Activated CD4-positive, alpha-beta T cell treated with anti-CD3 and anti-CD28 coated beads, Interleukin-2, amount 10 ng/mL, durations not matched to agents 7 days and 5 days (primary cell): ENCODE results near the gene MRTFA. TPM values are rescaled to one million over a fixed set of nuclear protein-coding genes. Genes with fewer than 3 reads are reported as not detected.

Source experiments
- CTCF ChIA-PET: fragments of 350-600 bp; sonication (Branson Sonifier 250); formaldehyde crosslinking; loops from one replicate; lab custom pipeline; 2021; ENCODE audit warnings: antibody characterized with exemption; lab: Charles Lee
- POLR2A ChIA-PET: fragments of 350-600 bp; sonication (Branson Sonifier 250); formaldehyde crosslinking; loops from one replicate; lab custom pipeline; 2021; ENCODE audit warnings: antibody characterized with exemption; lab: Charles Lee
- DNase-seq: peaks from one replicate; pipeline ENCODE4 v3.0.0-alpha.2; 2020
- H3K27ac Mint-ChIP-seq: one replicate; pipeline ENCODE4 v1.8.0; 2021; ENCODE audit warnings: mild to moderate bottlenecking, moderate library complexity, mixed read lengths
- H3K27me3 Mint-ChIP-seq: one replicate; pipeline ENCODE4 v1.8.0; 2021; ENCODE audit warnings: mixed read lengths
- H3K36me3 Mint-ChIP-seq: one replicate; pipeline ENCODE4 v1.8.0; 2021; ENCODE audit warnings: low read depth, mixed read lengths
- H3K4me1 Mint-ChIP-seq: one replicate; pipeline ENCODE4 v1.8.0; 2021; ENCODE audit warnings: mixed read lengths
- H3K4me3 Mint-ChIP-seq: one replicate; pipeline ENCODE4 v1.8.0; 2021; ENCODE audit warnings: mild to moderate bottlenecking, moderate library complexity, mixed read lengths
- H3K9me3 Mint-ChIP-seq: one replicate; pipeline ENCODE4 v1.8.0; 2021; ENCODE audit warnings: mixed read lengths
- total RNA-seq, 2 experiments: library from RNA; stranded (reverse); gene quantifications; one replicate each; pipeline ENCODE4 v1.2.3, GENCODE V29; 2021

The MRTFA gene
- total RNA-seq, 2 experiments from 2014 or later = 61.9 to 71.1 TPM

GRCh38 chr22:40621309-40622151 is 15.0 kb downstream of the MRTFA start:
- Mint-ChIP-seq H3K27ac (no peak overlapping the region), H3K4me1 (peaks cover 5% of the 10 kb centered on the region), H3K36me3 (peaks cover 24% of the 10 kb centered on the region), H3K9me3 (peaks cover 23% of the 10 kb centered on the region), H3K4me3 (no peak overlapping the region), H3K27me3 (no peaks in the 10 kb centered on the region)
- DNase-seq = no peak
- CTCF ChIA-PET = interaction anchor here (1.5 to 2.0 kb wide), 2 partner anchors 10 to 12 kb away, joined by 4 to 6 read pairs; no protein-coding TSS in a partner anchor
- POLR2A ChIA-PET = no interaction called here

GRCh38 chr22:40620464-40621046 is 16.0 kb downstream of the MRTFA start:
- Mint-ChIP-seq H3K27ac (no peak overlapping the region), H3K27me3 (no peaks in the 10 kb centered on the region), H3K9me3 (peaks cover 23% of the 10 kb centered on the region), H3K4me1 (peaks cover 7% of the 10 kb centered on the region), H3K4me3 (no peak overlapping the region), H3K36me3 (peaks cover 24% of the 10 kb centered on the region)
- DNase-seq = no peak
- ChIA-PET POLR2A (no interaction called here), CTCF (interaction anchor here (0.9 to 2.0 kb wide), 3 partner anchors 9 to 13 kb away, joined by 3 to 6 read pairs (median 4); no protein-coding TSS in a partner anchor)

DNA sequence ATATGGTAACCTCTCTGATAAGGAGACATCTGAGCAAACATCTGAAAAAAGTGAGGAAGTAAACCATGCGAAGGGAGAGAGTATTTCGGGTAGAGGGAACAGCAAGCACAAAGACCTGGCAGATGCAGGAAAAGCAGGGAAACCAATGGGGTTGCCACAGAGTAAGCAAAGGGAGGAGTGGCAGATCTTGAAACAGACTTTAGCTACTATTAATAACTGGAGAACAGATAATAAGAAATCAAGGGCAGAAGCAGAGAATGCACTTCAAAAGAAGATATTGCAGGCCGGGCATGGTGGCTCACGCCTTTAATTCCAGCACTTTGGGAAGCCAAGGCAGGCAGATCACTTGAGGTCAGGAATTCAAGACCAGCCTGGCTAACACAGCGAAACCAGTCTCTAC is 18.1 kb downstream of the MRTFA start:
- ChIA-PET POLR2A (no interaction called here), CTCF (no interaction called here)
- no peak for DNase-seq

GRCh38 chr22:40616578-40616977 is 19.9 kb downstream of the MRTFA start:
- DNase-seq = no peak
- POLR2A ChIA-PET = no interaction called here
- no peak overlapping the region for H3K4me3 Mint-ChIP-seq
- no peak overlapping the region for H3K27ac Mint-ChIP-seq
- peaks cover 9% of the 10 kb centered on the region for H3K4me1 Mint-ChIP-seq
- peaks cover 15% of the 10 kb centered on the region for H3K36me3 Mint-ChIP-seq
- CTCF ChIA-PET = interaction anchor here (1.0 kb wide), 1 partner anchor 10 kb away, joined by 3 read pairs; no protein-coding TSS in a partner anchor
- no peaks in the 10 kb centered on the region for H3K27me3 Mint-ChIP-seq
- H3K9me3 Mint-ChIP-seq = peaks cover 13% of the 10 kb centered on the region

More for the DNA sequence above, 18.1 kb downstream of the MRTFA start:
- H3K27ac Mint-ChIP-seq = no peak overlapping the region
- H3K4me3 Mint-ChIP-seq = no peak overlapping the region
- H3K27me3 Mint-ChIP-seq = no peaks in the 10 kb centered on the region
- peaks cover 24% of the 10 kb centered on the region for H3K36me3 Mint-ChIP-seq
- H3K4me1 Mint-ChIP-seq = peaks cover 7% of the 10 kb centered on the region
- peaks cover 22% of the 10 kb centered on the region for H3K9me3 Mint-ChIP-seq

- Mint-ChIP-seq H3K9me3 (peaks cover 2% of the 10 kb centered on the region), H3K36me3 (peaks cover 3% of the 10 kb centered on the region), H3K4me3 (no peak overlapping the region), H3K4me1 (peaks cover 8% of the 10 kb centered on the region), H3K27me3 (no peaks in the 10 kb centered on the region), H3K27ac (no peak overlapping the region)
- ChIA-PET POLR2A (no interaction called here), CTCF (interaction anchor here (0.6 kb wide), 1 partner anchor 47 kb away, joined by 4 read pairs; no protein-coding TSS in a partner anchor)
- no peak for DNase-seq
Measured at GRCh38 chr22:40613067-40613466, 23.5 kb downstream of the MRTFA start.

DNA sequence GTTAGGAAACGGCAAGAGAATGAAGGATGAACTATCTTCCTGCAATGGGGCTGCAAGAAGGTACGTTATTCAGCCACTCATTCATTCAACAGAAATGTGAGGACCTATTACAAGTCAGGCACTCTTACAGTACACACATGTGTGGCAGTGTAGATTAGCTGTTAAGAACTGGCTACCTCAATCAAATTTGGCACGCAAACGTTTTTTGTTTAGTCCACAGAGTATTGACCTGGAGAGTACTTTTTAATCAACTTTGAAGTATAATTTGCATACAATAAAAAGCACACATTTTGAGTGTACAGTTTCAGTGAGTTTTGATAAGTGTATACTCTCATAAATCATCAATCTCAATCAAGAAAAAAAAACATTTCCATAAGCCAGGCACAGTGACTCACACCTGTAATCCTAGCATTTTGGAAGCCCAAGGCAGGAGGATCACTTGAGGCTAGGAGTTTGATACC is 24.2 kb downstream of the MRTFA start:
- peaks cover 6% of the 10 kb centered on the region for H3K4me1 Mint-ChIP-seq
- H3K36me3 Mint-ChIP-seq = no peaks in the 10 kb centered on the region
- ChIA-PET CTCF (interaction anchor here (1.2 to 2.3 kb wide), 2 partner anchors 9 to 14 kb away, joined by 3 to 6 read pairs; no protein-coding TSS in a partner anchor), POLR2A (no interaction called here)
- no peaks in the 10 kb centered on the region for H3K9me3 Mint-ChIP-seq
- DNase-seq = no peak
- no peak overlapping the region for H3K27ac Mint-ChIP-seq
- H3K27me3 Mint-ChIP-seq = no peaks in the 10 kb centered on the region
- H3K4me3 Mint-ChIP-seq = no peak overlapping the region

GRCh38 chr22:40611606-40612005 is 24.9 kb downstream of the MRTFA start:
- ChIA-PET CTCF (interaction anchor here (1.2 to 2.3 kb wide), 2 partner anchors 9 to 15 kb away, joined by 3 to 6 read pairs; no protein-coding TSS in a partner anchor), POLR2A (no interaction called here)
- H3K4me3 Mint-ChIP-seq = no peak overlapping the region
- no peaks in the 10 kb centered on the region for H3K36me3 Mint-ChIP-seq
- no peaks in the 10 kb centered on the region for H3K9me3 Mint-ChIP-seq
- H3K27ac Mint-ChIP-seq = no peak overlapping the region
- peaks cover 6% of the 10 kb centered on the region for H3K4me1 Mint-ChIP-seq
- no peak for DNase-seq
- no peaks in the 10 kb centered on the region for H3K27me3 Mint-ChIP-seq

GRCh38 chr22:40610329-40610850 is 26.1 kb downstream of the MRTFA start:
- DNase-seq = no peak
- peaks cover 16% of the 10 kb centered on the region for H3K4me1 Mint-ChIP-seq
- no peak overlapping the region for H3K27ac Mint-ChIP-seq
- ChIA-PET POLR2A (no interaction called here), CTCF (interaction anchor here (0.6 to 2.3 kb wide), 3 partner anchors 11 to 25 kb away, joined by 3 to 6 read pairs (median 4); no protein-coding TSS in a partner anchor)
- H3K9me3 Mint-ChIP-seq = no peaks in the 10 kb centered on the region
- no peaks in the 10 kb centered on the region for H3K27me3 Mint-ChIP-seq
- H3K36me3 Mint-ChIP-seq = no peaks in the 10 kb centered on the region
- no peak overlapping the region for H3K4me3 Mint-ChIP-seq

DNA sequence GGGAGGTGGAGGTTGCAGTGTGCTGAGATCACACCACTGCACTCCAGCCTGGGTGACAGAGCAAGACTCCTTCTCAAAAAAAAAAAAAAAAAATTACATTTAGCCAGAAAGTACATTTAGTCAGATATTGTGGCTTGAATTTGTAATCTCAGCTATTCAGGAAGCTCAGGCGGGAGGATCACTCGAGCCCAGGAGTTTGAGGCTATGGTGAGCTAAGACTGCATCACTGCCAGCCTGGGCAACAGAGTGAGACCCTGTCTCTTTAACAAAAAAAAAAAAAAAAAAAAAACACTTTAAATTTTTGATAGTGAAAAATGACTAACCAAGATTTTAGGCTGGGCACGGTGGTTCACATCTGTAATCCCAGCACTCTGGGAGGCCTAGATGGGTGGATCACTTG is 27.3 kb downstream of the MRTFA start:
- H3K27ac Mint-ChIP-seq = no peak overlapping the region
- ChIA-PET POLR2A (no interaction called here), CTCF (interaction anchor here (0.6 to 0.7 kb wide), 4 partner anchors 167 to 1029 kb away, joined by 3 to 4 read pairs (median 3); no protein-coding TSS in a partner anchor)
- H3K4me3 Mint-ChIP-seq = no peak overlapping the region
- no peak for DNase-seq
- peaks cover 23% of the 10 kb centered on the region for H3K4me1 Mint-ChIP-seq
- H3K9me3 Mint-ChIP-seq = no peaks in the 10 kb centered on the region
- H3K36me3 Mint-ChIP-seq = peaks cover 2% of the 10 kb centered on the region
- H3K27me3 Mint-ChIP-seq = no peaks in the 10 kb centered on the region

GRCh38 chr22:40607506-40607905 is 29.0 kb downstream of the MRTFA start:
- CTCF ChIA-PET = interaction anchor here (1.3 kb wide), 1 partner anchor 29 kb away, joined by 3 read pairs; the partner anchor contains the start of gene MRTFA
- Mint-ChIP-seq H3K4me1 (peaks cover 29% of the 10 kb centered on the region), H3K27ac (no peak overlapping the region), H3K4me3 (no peak overlapping the region), H3K36me3 (peaks cover 2% of the 10 kb centered on the region), H3K9me3 (no peaks in the 10 kb centered on the region), H3K27me3 (no peaks in the 10 kb centered on the region)
- DNase-seq = no peak
- POLR2A ChIA-PET = no interaction called here

DNA sequence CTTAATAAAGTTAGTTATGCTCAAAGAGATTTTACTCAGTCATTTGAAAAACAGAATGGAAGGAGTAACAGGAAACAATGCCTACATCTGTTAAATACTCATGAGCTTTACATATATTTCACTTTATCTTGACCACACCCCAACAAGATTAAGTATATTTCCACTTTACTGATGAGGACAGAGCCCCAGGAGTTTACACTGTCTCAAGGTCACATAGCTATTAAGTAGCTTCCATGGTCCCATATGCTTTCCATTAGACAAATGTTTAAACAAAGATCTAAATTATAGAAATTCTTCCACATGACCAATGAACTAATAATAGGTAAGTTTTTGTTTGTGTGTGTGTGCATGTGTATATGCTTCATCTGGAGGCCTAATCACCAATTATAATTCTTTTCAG is 30.2 kb downstream of the MRTFA start:
- POLR2A ChIA-PET = no interaction called here
- no peaks in the 10 kb centered on the region for H3K9me3 Mint-ChIP-seq

GRCh38 chr22:40605761-40606160 is 30.8 kb downstream of the MRTFA start:
- Mint-ChIP-seq H3K27ac (no peak overlapping the region), H3K9me3 (no peaks in the 10 kb centered on the region), H3K4me1 (peaks cover 29% of the 10 kb centered on the region), H3K4me3 (no peak overlapping the region), H3K27me3 (no peaks in the 10 kb centered on the region), H3K36me3 (peaks cover 2% of the 10 kb centered on the region)
- DNase-seq = no peak
- POLR2A ChIA-PET = no interaction called here
- CTCF ChIA-PET = interaction anchor here (0.7 to 1.1 kb wide), 2 partner anchors 12 to 66 kb away, joined by 3 to 4 read pairs; no protein-coding TSS in a partner anchor

More for the DNA sequence above, 30.2 kb downstream of the MRTFA start:
- H3K27ac Mint-ChIP-seq = no peak overlapping the region
- no peaks in the 10 kb centered on the region for H3K27me3 Mint-ChIP-seq
- H3K36me3 Mint-ChIP-seq = peaks cover 2% of the 10 kb centered on the region
- CTCF ChIA-PET = interaction anchor here (0.7 to 1.3 kb wide), 3 partner anchors 11 to 66 kb away, joined by 3 to 4 read pairs (median 3); partner anchors contain the start of gene MRTFA
- no peak overlapping the region for H3K4me3 Mint-ChIP-seq
- no peak for DNase-seq
- H3K4me1 Mint-ChIP-seq = peaks cover 27% of the 10 kb centered on the region
